BLaER1 (cell line): ENCODE measurements around the gene GRB10.
A peak's percentile ranks its signal among the peaks of the same experiment; 100 is the strongest.

ENCODE experiments used
- H3K27ac ChIP-seq: shearing (Covaris generic); formaldehyde crosslinking; 2 replicates; pipeline ENCODE4 v1.8.1; 2022
- H3K27me3 ChIP-seq: shearing (Covaris generic); formaldehyde crosslinking; 2 replicates; pipeline ENCODE4 v1.8.1; 2022
- H3K36me3 ChIP-seq: shearing (Covaris generic); formaldehyde crosslinking; 2 replicates; pipeline ENCODE4 v1.8.1; 2022
- H3K4me1 ChIP-seq: shearing (Covaris generic); formaldehyde crosslinking; 2 replicates; pipeline ENCODE4 v1.8.1; 2022
- H3K4me2 ChIP-seq: shearing (Covaris generic); formaldehyde crosslinking; 2 replicates; pipeline ENCODE4 v1.8.1; 2022
- H3K4me3 ChIP-seq: shearing (Covaris generic); formaldehyde crosslinking; 2 replicates; pipeline ENCODE4 v1.8.1; 2022
- H3K9ac ChIP-seq: shearing (Covaris generic); formaldehyde crosslinking; 2 replicates; pipeline ENCODE4 v1.8.1; 2022
- H3K9me3 ChIP-seq: shearing (Covaris generic); formaldehyde crosslinking; 2 replicates; pipeline ENCODE4 v1.8.1; 2022
- H4K20me1 ChIP-seq: shearing (Covaris generic); formaldehyde crosslinking; 2 replicates; pipeline ENCODE4 v1.8.1; 2022
- Cebpa-rat ChIP-seq: shearing (Covaris generic); IDR thresholded peaks from 2 replicates; pipeline ENCODE4 v1.8.1; 2022

The GRB10 gene

GRCh38 chr7:50717181-50717580 is 65.5 kb downstream of the GRB10 start:
- Histone ChIP-seq H3K9ac (no peak overlapping the region), H3K27ac (no peak overlapping the region), H3K4me1 (peaks cover 92% of the 10 kb centered on the region), H4K20me1 (peaks cover 42% of the 10 kb centered on the region), H3K36me3 (peaks cover 37% of the 10 kb centered on the region), H3K9me3 (peaks cover 19% of the 10 kb centered on the region), H3K4me2 (peak overlapping the region; percentile 45), H3K4me3 (no peak overlapping the region), H3K27me3 (no peaks in the 10 kb centered on the region)
- no peak for TF ChIP-seq Cebpa-rat

GRCh38 chr7:50714857-50715256 is 67.8 kb downstream of the GRB10 start:
- no peaks in the 10 kb centered on the region for H3K27me3 ChIP-seq
- no peak overlapping the region for H3K4me3 ChIP-seq
- H3K9me3 ChIP-seq = peaks cover 19% of the 10 kb centered on the region
- peak overlapping the region; percentile 19; the same call in 1 of the 2 replicates for H3K4me2 ChIP-seq
- H3K36me3 ChIP-seq = peaks cover 37% of the 10 kb centered on the region
- H3K4me1 ChIP-seq = peaks cover 99% of the 10 kb centered on the region
- peaks cover 63% of the 10 kb centered on the region for H4K20me1 ChIP-seq
- TF ChIP-seq Cebpa-rat = no peak
- no peak overlapping the region for H3K9ac ChIP-seq
- H3K27ac ChIP-seq = no peak overlapping the region; the same call in 1 of the 2 replicates

GRCh38 chr7:50713123-50713965 is 69.4 kb downstream of the GRB10 start:
- H3K4me3 ChIP-seq = no peak overlapping the region
- H3K36me3 ChIP-seq = peaks cover 51% of the 10 kb centered on the region
- no peaks in the 10 kb centered on the region for H3K27me3 ChIP-seq
- H3K9me3 ChIP-seq = peaks cover 19% of the 10 kb centered on the region
- H3K4me1 ChIP-seq = peaks cover 94% of the 10 kb centered on the region
- H4K20me1 ChIP-seq = peaks cover 70% of the 10 kb centered on the region
- peak overlapping the region; percentile 22; the same call in 1 of the 2 replicates for H3K27ac ChIP-seq
- peak overlapping the region; percentile 76 for H3K4me2 ChIP-seq
- no peak overlapping the region for H3K9ac ChIP-seq
- TF ChIP-seq Cebpa-rat = no peak

GRCh38 chr7:50712252-50713122 is 70.2 kb downstream of the GRB10 start:
- Histone ChIP-seq H3K9me3 (peaks cover 15% of the 10 kb centered on the region), H3K27me3 (no peaks in the 10 kb centered on the region), H3K4me3 (no peak overlapping the region), H3K36me3 (peaks cover 50% of the 10 kb centered on the region), H4K20me1 (peaks cover 71% of the 10 kb centered on the region), H3K4me1 (peaks cover 85% of the 10 kb centered on the region), H3K4me2 (peak overlapping the region; percentile 76), H3K27ac (peak overlapping the region; percentile 22; the same call in 1 of the 2 replicates), H3K9ac (peak overlapping the region; percentile 30; the same call in 1 of the 2 replicates)
- no peak for TF ChIP-seq Cebpa-rat

- H3K9me3 ChIP-seq = peaks cover 15% of the 10 kb centered on the region
- H3K9ac ChIP-seq = no peak overlapping the region
- H4K20me1 ChIP-seq = peaks cover 80% of the 10 kb centered on the region
- H3K27me3 ChIP-seq = no peaks in the 10 kb centered on the region
- peak overlapping the region; percentile 5; the same call in 1 of the 2 replicates for H3K27ac ChIP-seq
- H3K4me1 ChIP-seq = peaks cover 76% of the 10 kb centered on the region
- TF ChIP-seq Cebpa-rat = no peak
- no peak overlapping the region for H3K4me3 ChIP-seq
- peaks cover 54% of the 10 kb centered on the region for H3K36me3 ChIP-seq
- peak overlapping the region; percentile 76 for H3K4me2 ChIP-seq
Observed at GRCh38 chr7:50711271-50712175, 71.2 kb downstream of the GRB10 start.

- H3K4me2 ChIP-seq = peak overlapping the region; percentile 76
- H3K9me3 ChIP-seq = peaks cover 10% of the 10 kb centered on the region; the same call in 1 of the 2 replicates
- H3K27ac ChIP-seq = peak overlapping the region; percentile 4; the same call in 1 of the 2 replicates
- peaks cover 84% of the 10 kb centered on the region for H4K20me1 ChIP-seq
- H3K4me1 ChIP-seq = peaks cover 66% of the 10 kb centered on the region
- TF ChIP-seq Cebpa-rat = no peak
- peaks cover 52% of the 10 kb centered on the region for H3K36me3 ChIP-seq
- no peaks in the 10 kb centered on the region for H3K27me3 ChIP-seq
- no peak overlapping the region for H3K4me3 ChIP-seq
- H3K9ac ChIP-seq = no peak overlapping the region
Observed at GRCh38 chr7:50710441-50711154, 72.1 kb downstream of the GRB10 start.

GRCh38 chr7:50709151-50709550 is 73.5 kb downstream of the GRB10 start:
- H3K36me3 ChIP-seq = peaks cover 49% of the 10 kb centered on the region
- 0 out of 2 replicates have a peak overlapping the region, but pooled peaks have one; percentile 13 for H3K27ac ChIP-seq
- H3K4me2 ChIP-seq = no peak overlapping the region
- no peaks in the 10 kb centered on the region for H3K9me3 ChIP-seq
- peaks cover 52% of the 10 kb centered on the region for H3K4me1 ChIP-seq
- peaks cover 90% of the 10 kb centered on the region for H4K20me1 ChIP-seq
- no peaks in the 10 kb centered on the region for H3K27me3 ChIP-seq
- H3K9ac ChIP-seq = no peak overlapping the region
- TF ChIP-seq Cebpa-rat = no peak
- H3K4me3 ChIP-seq = no peak overlapping the region

- Histone ChIP-seq H4K20me1 (peaks cover 88% of the 10 kb centered on the region), H3K4me3 (no peak overlapping the region), H3K9me3 (no peaks in the 10 kb centered on the region), H3K9ac (no peak overlapping the region), H3K27me3 (no peaks in the 10 kb centered on the region), H3K27ac (no peak overlapping the region), H3K4me1 (peaks cover 35% of the 10 kb centered on the region), H3K36me3 (peaks cover 64% of the 10 kb centered on the region), H3K4me2 (no peak overlapping the region)
- TF ChIP-seq Cebpa-rat = no peak
Observed at GRCh38 chr7:50707236-50708006, 75.3 kb downstream of the GRB10 start.
